HG03103 (cell line): Measurements from ENCODE around the gene VPS37B.
"Not testable (repeated sequence)": the region's sequence is repeated elsewhere in the genome, so short reads cannot be mapped to it uniquely, and the experiment has no call there.

Experiments
- ATAC-seq: cut with Tn5 transposase; IDR thresholded peaks from one replicate; pipeline ENCODE4 v1.9.1; 2021; ENCODE audit warnings: low read depth; ENCODE audit not compliant: unreplicated experiment

The VPS37B gene, protein sequence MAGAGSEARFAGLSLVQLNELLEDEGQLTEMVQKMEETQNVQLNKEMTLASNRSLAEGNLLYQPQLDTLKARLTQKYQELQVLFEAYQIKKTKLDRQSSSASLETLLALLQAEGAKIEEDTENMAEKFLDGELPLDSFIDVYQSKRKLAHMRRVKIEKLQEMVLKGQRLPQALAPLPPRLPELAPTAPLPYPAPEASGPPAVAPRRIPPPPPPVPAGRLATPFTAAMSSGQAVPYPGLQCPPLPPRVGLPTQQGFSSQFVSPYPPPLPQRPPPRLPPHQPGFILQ

DNA sequence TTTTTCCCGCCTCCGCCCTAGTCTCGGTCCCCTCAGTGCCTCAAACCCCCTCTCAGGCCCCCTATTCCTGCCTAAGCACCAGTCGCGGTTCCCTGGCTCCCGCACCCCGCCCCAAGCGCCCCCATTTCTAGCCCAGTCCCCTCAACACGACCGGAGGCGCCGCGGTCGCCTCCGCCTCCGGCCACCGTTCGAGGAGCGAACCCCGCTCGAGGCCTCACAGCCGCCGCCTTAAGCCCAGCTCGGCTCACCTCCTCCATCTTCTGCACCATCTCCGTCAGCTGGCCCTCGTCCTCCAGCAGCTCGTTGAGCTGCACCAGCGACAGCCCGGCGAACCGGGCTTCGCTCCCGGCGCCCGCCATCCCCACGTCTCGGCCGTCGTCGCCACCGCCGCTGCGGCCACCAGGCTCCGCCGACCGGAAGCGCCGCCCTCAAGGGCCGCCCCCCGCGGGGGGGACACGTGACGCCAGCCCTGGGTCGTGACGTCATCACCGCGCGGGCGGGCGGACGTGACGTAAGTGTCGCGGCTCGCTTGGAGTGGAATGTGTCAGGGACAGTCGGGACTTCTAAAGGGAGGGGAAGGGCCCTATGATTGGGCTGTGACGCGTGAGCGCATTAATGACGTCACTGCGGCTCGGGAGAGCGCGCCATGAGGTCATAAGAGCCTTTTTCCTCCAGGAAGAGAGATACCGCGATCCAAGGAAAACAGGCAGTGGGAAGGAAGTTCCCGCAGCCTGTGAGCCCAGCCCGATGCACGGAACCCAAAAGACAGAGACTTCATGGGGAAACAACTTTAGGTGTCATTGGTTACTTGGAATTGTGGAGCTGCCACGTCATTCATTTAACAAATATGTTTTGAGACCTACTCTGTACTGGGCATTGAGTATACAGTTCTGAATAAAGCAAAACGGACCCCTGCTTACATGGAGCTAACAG lies at the start of gene VPS37B:
VPS37B (minus strand) TSS at position 421 of the 933 bp plus-strand sequence; CDS start at position 359, 62 bp downstream.
- no peak for ATAC-seq

DNA sequence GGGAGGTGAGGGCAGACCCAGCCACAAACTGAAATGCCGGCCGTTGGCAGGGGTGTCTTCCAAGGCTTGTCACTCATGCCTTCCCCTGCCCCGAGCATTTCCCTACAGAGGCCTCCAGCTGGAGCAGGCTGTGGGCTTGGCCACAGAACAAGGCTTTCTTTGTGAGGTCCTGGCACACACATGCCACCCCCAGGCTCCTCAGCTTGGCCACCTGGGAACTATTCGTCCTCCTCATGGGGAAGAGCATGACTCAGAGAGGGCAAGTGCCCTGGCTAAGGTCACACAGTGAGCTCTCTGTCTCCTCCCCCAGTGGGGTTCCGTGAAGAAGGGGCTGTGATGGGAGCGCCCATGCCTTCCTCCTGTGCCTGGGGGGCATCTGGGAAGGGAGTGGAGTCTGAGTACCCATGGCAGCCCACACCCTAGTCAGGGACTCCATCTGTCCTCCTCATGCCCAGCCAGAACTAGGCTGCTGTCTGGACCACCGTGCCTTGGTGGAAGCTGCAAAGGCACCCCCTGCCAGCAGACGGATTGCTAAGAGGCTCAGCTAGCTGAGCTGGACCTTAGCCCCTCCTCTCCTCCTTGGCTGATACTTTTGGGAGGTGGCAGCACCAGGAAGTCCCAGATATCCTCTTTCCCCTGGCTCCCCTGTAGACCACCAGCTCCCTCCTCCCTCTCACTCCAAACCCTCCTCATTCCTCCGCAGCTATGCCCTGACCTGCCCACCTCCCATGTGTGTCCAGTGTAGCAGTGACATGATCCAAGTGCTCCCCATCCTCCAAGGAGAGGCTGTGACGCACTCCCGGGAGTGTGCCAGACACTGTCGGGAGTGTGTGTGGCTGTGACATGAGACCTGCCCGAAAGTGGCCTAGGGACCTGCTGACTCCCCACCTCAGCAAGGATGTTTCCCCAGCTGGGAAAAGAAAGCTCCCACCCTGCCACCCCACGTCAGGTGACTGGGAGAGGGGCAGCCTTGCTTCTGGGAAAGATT lies 49.0 kb upstream of the VPS37B start:
- ATAC-seq: no peak

DNA sequence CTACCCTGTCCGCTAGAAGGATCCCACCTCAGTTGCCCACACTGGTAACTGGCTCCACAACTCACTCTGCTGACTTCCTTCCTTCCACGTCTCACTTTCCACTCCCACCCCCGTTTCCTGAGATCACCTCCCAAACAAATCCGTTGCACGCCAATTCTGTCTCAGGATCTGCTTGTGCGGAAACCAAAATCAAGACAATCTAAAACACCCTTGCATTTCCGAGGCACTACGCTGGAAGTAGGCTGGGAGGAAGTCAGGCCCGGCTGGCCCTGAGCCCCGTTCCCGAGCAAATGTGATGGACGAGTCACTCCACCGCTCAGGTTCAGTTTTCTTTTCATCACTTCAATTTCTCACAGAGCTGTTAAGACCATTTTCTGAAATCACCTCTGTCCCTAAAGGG lies 47.3 kb upstream of the VPS37B start:
- no peak for ATAC-seq

DNA sequence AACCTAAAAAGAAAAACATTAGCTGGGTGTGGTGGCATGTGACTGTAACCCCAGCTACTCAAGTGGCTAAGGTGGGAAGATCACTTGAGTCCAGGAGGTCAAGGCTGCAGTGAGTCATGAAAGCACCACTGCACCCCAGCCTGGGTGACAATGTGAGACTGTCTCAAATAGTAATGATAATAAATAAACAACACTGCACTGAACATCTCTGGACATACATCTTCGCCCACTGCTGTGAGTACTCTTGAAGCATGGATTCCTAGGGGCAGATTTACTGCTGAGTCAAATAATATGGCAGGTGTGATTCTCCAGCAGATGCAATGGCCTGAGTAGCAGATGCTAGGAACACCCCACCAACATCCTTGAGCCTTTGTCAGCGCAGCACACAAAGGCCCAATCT lies 46.7 kb upstream of the VPS37B start:
- no peak for ATAC-seq

DNA sequence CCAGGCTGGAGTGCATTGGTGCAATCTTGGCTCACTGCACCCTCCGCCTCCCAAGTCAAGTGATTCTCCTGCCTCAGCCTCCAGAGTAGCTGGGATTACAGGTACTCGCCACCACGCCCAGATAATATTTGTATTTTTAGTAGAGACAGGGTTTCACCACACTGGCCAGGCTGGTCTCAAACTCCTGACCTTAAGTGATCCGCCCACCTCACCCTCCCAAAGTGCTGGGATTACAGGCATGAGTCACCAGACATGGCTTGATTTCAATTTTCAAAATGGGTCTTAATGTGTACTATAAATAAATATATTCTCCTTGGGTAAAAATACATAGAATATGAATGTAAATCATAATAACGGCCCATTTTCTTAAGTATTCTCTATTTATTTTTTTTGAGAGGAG lies 45.4 kb upstream of the VPS37B start:
- not testable (repeated sequence) for ATAC-seq

DNA sequence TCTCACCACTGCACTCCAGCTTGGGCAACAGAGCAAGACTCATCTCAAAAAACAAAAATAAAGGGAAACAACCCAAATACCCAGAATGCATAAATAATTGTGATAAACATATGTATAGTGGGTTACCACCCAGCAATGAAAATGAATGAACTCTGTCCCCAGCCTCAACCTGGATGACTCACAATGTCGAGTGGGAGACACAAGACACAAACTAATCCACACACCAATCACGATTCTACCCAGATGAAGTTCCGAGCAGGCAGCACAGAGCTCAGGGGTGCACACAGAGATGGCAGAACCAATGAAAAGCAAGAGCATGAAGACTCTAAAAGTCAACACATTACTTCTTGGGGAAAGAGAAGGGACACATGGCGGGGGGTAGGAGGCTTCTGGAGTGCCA lies 43.2 kb upstream of the VPS37B start:
- ATAC-seq: no peak

DNA sequence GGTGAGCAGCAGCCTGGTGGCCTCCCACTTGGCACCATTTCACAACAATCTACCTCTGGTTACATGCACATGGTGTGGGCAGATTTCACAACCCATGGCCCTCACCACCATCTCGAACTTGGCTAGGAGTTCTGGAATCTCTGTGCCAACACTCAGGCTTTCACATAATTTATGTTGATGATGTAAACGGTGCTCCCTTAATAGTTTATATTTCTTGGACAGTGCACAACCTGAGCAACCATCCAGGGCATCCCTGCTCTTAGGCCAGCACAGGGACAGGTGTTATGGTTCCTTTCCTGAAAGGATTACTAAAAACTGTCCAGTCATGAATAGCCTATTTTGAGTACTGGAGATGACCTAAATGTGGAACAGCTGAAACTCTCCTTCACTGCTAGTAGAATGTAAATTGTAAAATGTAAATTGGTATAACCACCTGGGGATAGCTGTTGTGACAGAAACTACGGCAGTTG lies 41.7 kb upstream of the VPS37B start:
- no peak for ATAC-seq

DNA sequence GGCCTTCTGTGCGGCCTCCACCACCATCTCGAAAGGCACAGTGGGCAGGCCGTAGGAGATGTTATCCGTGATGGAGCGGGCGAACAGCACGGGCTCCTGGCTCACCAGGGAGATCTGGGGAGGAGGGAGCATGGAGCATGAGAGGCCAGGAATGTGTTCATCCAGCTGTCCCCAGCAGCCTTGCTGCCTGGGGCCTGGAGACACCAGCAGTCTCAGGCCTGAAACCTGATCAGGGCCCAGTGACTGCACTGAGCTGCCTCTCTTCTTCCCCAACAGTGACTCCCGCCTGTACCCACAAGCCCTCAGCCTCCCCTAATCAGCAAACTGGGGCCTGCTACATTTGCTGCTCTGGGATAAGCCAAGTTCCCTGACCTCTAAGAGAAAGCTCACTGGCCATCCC lies 39.4 kb upstream of the VPS37B start:
- ATAC-seq: no peak

DNA sequence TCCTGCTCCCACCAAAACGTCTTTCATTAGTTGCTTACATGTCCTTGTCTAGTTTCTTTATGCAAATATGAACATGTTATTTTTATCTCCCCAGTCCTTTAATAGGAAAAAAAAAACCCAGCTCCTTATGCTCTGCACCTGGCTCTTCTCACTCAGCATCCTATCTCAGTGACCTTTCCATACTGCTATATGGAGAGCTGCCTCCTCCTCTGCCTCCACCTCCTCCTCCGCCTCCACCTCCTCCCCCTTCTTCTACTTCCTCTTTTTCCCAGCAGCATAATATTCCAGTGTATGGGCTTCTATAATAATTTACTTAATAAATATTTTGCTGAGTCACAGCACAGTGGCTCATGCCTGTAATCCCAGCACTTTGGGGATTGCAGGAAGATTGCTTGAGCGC lies 38.8 kb upstream of the VPS37B start:
- no peak for ATAC-seq

DNA sequence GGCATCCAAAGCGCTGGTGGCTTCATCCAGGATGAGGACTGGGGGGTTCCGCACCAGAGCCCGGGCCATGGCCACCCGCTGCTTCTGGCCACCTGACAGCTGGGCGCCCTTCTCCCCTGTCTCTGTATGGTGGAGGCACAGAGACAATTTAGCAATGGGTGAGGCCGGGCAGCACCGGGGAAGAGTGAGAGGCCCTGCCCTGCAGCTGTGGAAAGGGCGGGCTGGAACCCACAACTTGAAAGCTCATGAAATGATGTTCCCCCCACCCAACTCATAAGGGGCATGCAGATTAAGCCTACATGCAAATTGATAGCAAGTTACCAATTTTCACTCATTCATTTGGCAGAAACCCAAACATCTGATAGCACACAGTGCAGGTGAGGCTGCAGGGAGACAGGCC lies 36.3 kb upstream of the VPS37B start:
- no peak for ATAC-seq

DNA sequence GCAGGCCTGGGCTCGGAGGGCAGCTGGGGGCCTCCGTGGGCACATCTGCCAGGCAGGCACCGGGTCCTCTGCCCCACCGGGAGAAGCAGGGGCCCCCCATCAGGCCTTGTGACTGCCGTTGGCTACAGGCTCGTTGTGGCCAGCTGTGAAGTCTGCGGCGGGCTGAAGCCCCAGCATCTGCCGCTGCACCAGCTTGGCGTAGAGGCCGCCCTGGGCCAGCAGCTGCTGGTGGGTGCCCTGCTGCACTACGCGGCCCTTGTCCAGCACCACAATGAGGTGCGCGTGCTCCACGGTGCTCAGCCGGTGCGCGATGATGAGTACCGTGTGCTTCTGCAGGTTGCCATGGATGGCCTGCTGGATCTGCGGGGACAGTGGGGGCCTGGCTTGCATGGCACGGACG lies 33.9 kb upstream of the VPS37B start:
- no peak for ATAC-seq

DNA sequence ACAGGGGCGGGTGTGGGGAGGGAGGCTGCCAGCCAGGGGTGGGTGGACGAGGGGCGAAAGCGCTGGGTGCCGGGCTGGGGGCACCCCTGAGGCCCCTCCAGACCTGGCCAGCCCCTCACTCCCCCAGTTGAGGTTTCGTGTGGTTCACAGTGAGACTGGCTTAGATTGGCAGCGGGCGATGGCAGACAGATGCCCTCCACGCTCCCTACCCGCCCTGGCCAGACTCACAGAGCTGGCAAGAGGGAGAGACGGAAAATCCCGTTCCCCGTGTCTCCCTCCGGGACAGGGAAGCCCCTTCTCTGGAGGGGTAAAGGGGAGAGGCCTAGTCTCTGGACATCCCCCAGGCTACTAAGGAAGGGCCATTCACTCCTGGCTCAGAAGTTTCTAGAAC lies 33.2 kb upstream of the VPS37B start:
- no peak for ATAC-seq

DNA sequence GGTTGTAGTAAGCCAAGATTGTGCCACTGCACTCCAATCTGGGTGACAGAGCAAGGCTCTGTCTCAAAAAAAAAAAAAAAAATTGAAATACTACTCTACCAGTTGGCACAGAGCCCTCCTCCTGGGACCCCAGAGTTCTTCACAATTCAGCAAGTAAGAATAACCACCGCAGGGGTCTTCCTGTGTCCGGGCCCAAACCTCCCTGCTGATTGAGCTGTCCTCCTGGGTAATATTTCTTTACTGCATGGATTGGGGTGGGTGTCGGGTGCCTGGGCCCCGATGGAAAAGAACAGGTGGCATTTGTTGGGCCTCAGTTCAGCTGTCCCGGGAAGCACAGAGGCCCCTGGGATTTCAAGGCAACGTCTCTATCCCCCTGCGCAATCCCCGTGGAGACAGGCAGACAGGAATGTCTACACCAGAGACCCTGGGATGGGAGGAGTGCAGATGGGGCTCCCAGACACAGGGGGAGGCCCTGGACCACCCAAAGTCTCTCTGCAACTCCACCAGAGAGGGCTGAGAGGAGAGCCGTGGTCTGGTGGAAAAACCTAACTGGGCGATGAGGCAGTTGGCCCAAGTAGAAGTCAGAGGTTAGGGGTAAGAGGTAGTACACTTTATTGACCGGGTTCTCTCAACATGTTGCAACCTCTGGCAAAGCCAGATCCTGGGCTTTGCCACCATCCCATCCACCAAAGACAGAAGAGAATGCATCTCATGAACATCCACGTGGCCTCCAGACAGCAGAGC lies 32.7 kb upstream of the VPS37B start:
- ATAC-seq: no peak

DNA sequence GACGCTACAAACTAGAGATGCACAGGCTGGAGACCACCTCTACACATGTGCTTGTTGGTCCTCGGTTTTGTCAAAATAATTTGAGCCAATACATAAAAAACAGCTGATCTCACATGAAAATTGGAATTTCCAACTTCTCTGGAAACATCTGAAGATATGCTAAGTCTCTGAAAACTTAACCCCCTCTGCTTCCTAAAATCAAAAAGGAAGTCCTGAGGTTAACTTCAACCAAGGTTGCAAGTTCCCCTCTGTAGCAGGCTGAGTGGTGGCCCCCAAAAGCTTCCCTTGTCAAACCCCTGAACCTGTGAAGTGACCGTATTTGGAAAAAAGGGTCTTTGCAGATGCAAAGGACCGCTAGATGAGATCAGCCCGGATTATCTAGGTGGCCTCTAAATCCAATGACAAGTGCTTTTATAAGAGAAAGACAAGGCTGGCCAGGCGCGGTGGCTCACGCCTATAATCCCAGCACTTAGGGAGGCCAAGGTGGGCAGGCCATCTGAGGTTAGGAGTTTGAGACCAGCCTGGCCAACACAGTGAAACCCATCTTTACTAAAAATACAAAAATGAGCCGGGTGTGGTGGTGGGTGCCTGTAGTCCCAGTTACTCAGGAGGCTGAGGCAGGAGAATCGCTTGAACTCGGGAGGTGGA lies 32.0 kb upstream of the VPS37B start:
- ATAC-seq: no peak

DNA sequence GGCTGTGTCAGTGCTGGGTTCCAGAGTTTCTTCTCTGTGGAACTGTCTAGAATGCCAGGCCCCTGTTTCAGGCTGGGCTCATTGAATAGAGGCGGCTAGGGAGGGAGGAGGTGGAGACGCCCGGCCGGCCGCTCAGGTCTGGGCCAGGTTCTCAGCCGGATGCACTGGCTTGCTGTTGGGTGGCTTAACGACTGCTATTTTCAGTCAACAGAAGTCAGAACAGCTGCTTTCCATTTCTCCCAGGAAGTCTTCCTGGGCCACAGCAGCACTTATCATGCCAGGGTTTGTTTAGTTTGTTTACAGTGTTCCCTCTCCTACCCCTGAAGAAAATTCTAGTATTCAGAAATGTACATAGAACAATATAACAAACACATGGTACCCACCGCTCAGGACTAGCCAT lies 26.0 kb upstream of the VPS37B start:
- no peak for ATAC-seq

DNA sequence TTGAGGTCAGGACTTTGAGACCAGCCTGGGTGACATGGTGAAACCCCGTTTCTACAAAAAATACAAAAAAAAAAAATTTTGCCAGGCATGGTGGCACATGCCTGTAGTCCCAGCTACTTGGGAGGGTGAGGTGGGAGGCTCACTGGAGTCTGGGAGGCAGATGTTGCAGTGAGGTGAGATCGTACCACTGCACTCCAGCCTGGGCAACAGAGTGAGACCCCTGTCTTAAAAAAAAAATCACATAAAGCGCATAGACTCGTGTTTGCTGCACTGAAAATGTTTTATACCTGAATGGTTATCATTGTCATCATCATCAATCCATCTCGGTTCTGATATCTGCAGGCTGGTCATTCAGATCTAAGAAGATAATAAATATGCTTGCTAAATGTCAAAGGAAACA lies 24.8 kb upstream of the VPS37B start:
- ATAC-seq: no peak

DNA sequence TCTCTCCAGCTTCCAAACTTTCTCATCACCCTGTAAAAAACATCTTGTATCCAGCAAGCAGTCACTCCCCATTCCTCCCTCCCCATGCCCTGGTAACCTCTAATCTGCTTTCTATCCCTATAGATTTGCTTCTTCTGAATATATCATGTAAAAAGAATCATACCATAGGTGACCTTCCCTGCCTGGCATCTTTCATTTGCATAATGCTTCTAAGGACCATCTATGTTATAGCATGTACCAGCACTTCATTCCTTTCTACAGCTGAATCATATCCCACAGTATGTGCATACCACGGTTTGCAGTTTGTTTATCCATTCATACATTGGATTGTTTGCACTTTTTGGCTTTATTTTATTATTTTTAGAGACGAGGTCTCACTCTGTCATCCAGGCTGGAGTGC lies 22.9 kb upstream of the VPS37B start:
- no peak for ATAC-seq

DNA sequence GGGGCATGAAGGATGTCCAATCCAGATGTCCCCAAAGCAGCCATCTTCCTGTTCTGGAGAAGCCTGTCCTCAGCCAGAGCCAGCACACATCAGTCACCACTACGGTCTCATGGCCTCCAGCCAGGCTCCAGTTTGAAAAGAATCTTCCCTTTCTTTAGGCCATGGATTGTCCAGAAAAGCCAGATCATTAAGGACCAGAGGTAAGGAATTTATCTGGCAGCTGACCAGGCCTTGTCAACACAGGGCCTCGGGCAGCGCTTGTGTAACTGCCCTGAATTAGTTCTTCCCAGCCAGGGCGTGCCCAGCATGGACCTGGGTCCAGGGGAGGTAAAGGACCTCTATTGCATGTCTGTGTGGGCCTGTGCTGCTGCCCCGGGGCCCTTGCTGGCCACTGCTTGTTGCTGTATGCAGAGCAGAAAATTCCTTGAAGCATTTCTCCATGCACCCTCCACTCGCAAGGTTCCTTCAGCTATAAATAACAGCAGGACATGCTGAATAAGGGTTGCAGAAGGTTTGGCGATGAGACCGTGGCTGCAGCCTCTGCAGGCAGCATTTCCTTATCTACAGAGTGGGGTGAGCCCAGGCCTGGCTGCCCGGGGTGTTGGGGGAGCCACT lies 21.7 kb upstream of the VPS37B start:
- ATAC-seq: no peak
